HEK293 (cell line): ENCODE results near the gene GRB7.

Experiments used
- CTCF ChIA-PET: fragments of 350-600 bp; formaldehyde crosslinking; extraction: SDS; loops from one replicate; lab custom pipeline; 2021; ENCODE audit warnings: antibody characterized with exemption; lab: Yijun Ruan, JAX
- POLR2A ChIA-PET: fragments of 300-600 bp; formaldehyde crosslinking; extraction: SDS; loops from one replicate; lab custom pipeline; 2020; ENCODE audit warnings: antibody characterized with exemption, inconsistent platforms; lab: Yijun Ruan, JAX
- H3K27ac ChIP-seq: fragments of 200-500 bp; sonication (Bioruptor generic); 2 replicates; pipeline ENCODE4 v1.5.1; 2014; ENCODE audit warnings: low read depth, low read length, control low read depth, inconsistent platforms; ENCODE audit errors: extremely low read depth
- H3K36me3 ChIP-seq, 2 experiments: fragments of 200-500 bp in 1 of 2; sonication (Bioruptor generic) in 1 of 2; 1 replicate in 1 of 2; 2 replicates in 1 of 2; pipeline ENCODE4 v1.5.1; 2014 to 2017; ENCODE audit warnings: inconsistent platforms in 2 of 2, low read length in 2 of 2; ENCODE audit not compliant: control insufficient read depth in 2 of 2, insufficient read depth in 1 of 2
- H3K4me1 ChIP-seq: fragments of 200-500 bp; sonication (Bioruptor generic); 2 replicates; pipeline ENCODE4 v1.5.1; 2014; ENCODE audit warnings: mild to moderate bottlenecking, low read length, inconsistent platforms; ENCODE audit not compliant: control insufficient read depth, insufficient read depth
- H3K4me3 ChIP-seq: 2 replicates; pipeline ENCODE4 v1.5.1; 2011; ENCODE audit warnings: low read depth, mild to moderate bottlenecking, control low read depth, low read length, moderate library complexity
- H3K9me3 ChIP-seq: fragments of 200-500 bp; sonication (Bioruptor generic); 2 replicates; pipeline ENCODE4 v1.5.1; 2014; ENCODE audit warnings: low read depth, low read length, inconsistent platforms; ENCODE audit not compliant: control insufficient read depth, insufficient read depth
- GFI1B ChIP-seq: fragments of 450-650 bp; formaldehyde crosslinking; IDR thresholded peaks from 2 replicates; pipeline ENCODE4 v1.5.1; 2016; ENCODE audit warnings: missing biosample characterization, missing genetic modification characterization
- GLIS1 ChIP-seq: fragments of 450-650 bp; formaldehyde crosslinking; IDR thresholded peaks from 2 replicates; pipeline ENCODE4 v1.5.1; 2016; ENCODE audit warnings: missing biosample characterization, missing genetic modification characterization
- GLIS2 ChIP-seq: fragments of 450-650 bp; formaldehyde crosslinking; IDR thresholded peaks from 2 replicates; pipeline ENCODE4 v1.5.1; 2016; ENCODE audit warnings: missing biosample characterization, missing genetic modification characterization
- KLF9 ChIP-seq: fragments of 450-650 bp; formaldehyde crosslinking; IDR thresholded peaks from 2 replicates; pipeline ENCODE4 v1.5.1; 2016; ENCODE audit warnings: missing biosample characterization, missing genetic modification characterization, low read depth
- SALL2 ChIP-seq: fragments of 450-650 bp; formaldehyde crosslinking; IDR thresholded peaks from 2 replicates; pipeline ENCODE4 v1.5.0; 2017; ENCODE audit warnings: missing biosample characterization, mild to moderate bottlenecking, missing genetic modification characterization, borderline replicate concordance
- ZBTB44 ChIP-seq: fragments of 450-650 bp; IDR thresholded peaks from 2 replicates; pipeline ENCODE4 v1.5.1; 2018; ENCODE audit warnings: missing biosample characterization, mild to moderate bottlenecking, missing genetic modification characterization
- ZIC2 ChIP-seq: fragments of 450-650 bp; formaldehyde crosslinking; IDR thresholded peaks from 2 replicates; pipeline ENCODE4 v1.5.1; 2016; ENCODE audit warnings: missing biosample characterization, missing genetic modification characterization
- ZNF121 ChIP-seq: fragments of 450-650 bp; formaldehyde crosslinking; IDR thresholded peaks from 2 replicates; pipeline ENCODE4 v1.5.1; 2016; ENCODE audit warnings: missing biosample characterization, missing genetic modification characterization
- ZNF140 ChIP-seq: fragments of 450-650 bp; formaldehyde crosslinking; IDR thresholded peaks from 2 replicates; pipeline ENCODE4 v1.5.1; 2016; ENCODE audit warnings: missing biosample characterization, missing genetic modification characterization
- ZNF146 ChIP-seq: fragments of 450-650 bp; formaldehyde crosslinking; IDR thresholded peaks from 2 replicates; pipeline ENCODE4 v1.5.1; 2016; ENCODE audit warnings: missing biosample characterization, missing genetic modification characterization
- ZNF211 ChIP-seq: fragments of 450-650 bp; formaldehyde crosslinking; IDR thresholded peaks from 2 replicates; pipeline ENCODE4 v1.5.1; 2016; ENCODE audit warnings: low read depth, missing biosample characterization, missing genetic modification characterization
- ZNF248 ChIP-seq: fragments of 450-650 bp; formaldehyde crosslinking; IDR thresholded peaks from 2 replicates; pipeline ENCODE4 v1.5.1; 2017; ENCODE audit warnings: missing biosample characterization, missing genetic modification characterization
- ZNF549 ChIP-seq: fragments of 450-650 bp; IDR thresholded peaks from 2 replicates; pipeline ENCODE4 v1.5.1; 2018; ENCODE audit warnings: missing biosample characterization, missing genetic modification characterization, mild to moderate bottlenecking, inconsistent platforms, moderate library complexity
- ZNF580 ChIP-seq: fragments of 450-650 bp; formaldehyde crosslinking; IDR thresholded peaks from 2 replicates; pipeline ENCODE4 v1.5.1; 2016; ENCODE audit warnings: missing biosample characterization, missing genetic modification characterization
- ZNF629 ChIP-seq: fragments of 450-650 bp; formaldehyde crosslinking; IDR thresholded peaks from 2 replicates; pipeline ENCODE4 v1.5.1; 2017; ENCODE audit warnings: missing biosample characterization, missing genetic modification characterization
- ZNF768 ChIP-seq: fragments of 450-650 bp; formaldehyde crosslinking; IDR thresholded peaks from 2 replicates; pipeline ENCODE4 v1.5.1; 2018; ENCODE audit warnings: missing biosample characterization, mild to moderate bottlenecking, missing genetic modification characterization
- TF ChIP-seq, protein P1 (sequence below): fragments of 450-650 bp; formaldehyde crosslinking; conservative IDR thresholded peaks from 2 replicates; pipeline ENCODE4 v1.5.1; 2016; ENCODE audit warnings: low read depth, missing biosample characterization, missing genetic modification characterization
- TF ChIP-seq, protein P2 (sequence below): fragments of 450-650 bp; formaldehyde crosslinking; IDR thresholded peaks from 2 replicates; pipeline ENCODE4 v1.5.1; 2017; ENCODE audit warnings: missing biosample characterization, missing genetic modification characterization

Gene GRB7

DNA sequence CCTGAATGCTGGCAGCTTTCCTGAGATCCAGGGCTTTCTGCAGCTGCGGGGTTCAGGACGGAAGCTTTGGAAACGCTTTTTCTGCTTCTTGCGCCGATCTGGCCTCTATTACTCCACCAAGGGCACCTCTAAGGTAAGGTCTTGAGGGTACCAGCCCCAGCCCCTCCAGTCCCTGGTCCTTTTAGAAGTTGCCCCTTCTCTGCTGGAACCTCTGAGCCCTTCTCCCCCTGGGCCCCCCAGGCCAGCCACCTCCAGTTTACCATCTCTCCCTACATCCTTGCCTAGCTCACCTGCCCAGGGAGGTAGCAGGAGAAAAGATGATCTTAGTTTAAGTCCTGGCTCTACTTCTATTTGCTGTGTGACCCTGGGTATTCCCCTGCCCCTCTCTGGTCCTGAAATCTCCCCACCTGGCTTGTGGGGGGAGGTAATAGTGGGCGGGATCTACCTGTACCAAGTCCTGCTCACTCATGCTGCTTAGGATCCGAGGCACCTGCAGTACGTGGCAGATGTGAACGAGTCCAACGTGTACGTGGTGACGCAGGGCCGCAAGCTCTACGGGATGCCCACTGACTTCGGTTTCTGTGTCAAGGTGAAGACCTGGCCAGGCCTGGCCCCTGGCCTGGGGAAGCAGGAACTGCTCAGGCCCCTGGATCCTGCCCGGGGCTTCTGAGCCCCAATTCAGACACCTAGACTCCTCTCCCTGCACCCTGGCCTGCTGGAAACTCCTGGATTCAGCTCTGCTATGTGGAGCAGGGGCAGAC lies 6.5 kb downstream of the GRB7 start:
- no peak overlapping the region for H3K4me3 ChIP-seq
- POLR2A ChIA-PET = no interaction called here
- TF ChIP-seq ZNF140 (tag by site-specific recombination) = no peak
- peak; percentile 78; the same call in 1 of the 2 replicates for TF ChIP-seq ZNF768 (tag by site-specific recombination)
- TF ChIP-seq, all 188 proteins: peak for 1
- Histone ChIP-seq H3K4me1 (peaks cover 16% of the 10 kb centered on the region), H3K9me3 (no peaks in the 10 kb centered on the region), H3K27ac (no peak overlapping the region), H3K36me3 (no peaks in the 10 kb centered on the region; a peak in 1 of 3 replicates)
- CTCF ChIA-PET = interaction anchor here (0.6 to 1.0 kb wide), 3 partner anchors 12 to 383 kb away, joined by 3 read pairs; partner anchors contain the start of gene MIEN1

GRCh38 chr17:39744836-39745215 lies 7.1 kb downstream of the GRB7 start:
- Histone ChIP-seq H3K9me3 (no peaks in the 10 kb centered on the region), H3K4me1 (peaks cover 11% of the 10 kb centered on the region), H3K27ac (no peak overlapping the region), H3K4me3 (no peak overlapping the region), H3K36me3 (no peaks in the 10 kb centered on the region; a peak in 1 of 3 replicates)
- POLR2A ChIA-PET = no interaction called here
- TF ChIP-seq KLF9 (peak; percentile 59), GLIS2 (no peak)
- TF ChIP-seq, all 188 proteins: peak for 1
- CTCF ChIA-PET = interaction anchor here (0.6 to 1.0 kb wide), 2 partner anchors 12 to 15 kb away, joined by 3 read pairs; partner anchors contain the start of gene MIEN1

DNA sequence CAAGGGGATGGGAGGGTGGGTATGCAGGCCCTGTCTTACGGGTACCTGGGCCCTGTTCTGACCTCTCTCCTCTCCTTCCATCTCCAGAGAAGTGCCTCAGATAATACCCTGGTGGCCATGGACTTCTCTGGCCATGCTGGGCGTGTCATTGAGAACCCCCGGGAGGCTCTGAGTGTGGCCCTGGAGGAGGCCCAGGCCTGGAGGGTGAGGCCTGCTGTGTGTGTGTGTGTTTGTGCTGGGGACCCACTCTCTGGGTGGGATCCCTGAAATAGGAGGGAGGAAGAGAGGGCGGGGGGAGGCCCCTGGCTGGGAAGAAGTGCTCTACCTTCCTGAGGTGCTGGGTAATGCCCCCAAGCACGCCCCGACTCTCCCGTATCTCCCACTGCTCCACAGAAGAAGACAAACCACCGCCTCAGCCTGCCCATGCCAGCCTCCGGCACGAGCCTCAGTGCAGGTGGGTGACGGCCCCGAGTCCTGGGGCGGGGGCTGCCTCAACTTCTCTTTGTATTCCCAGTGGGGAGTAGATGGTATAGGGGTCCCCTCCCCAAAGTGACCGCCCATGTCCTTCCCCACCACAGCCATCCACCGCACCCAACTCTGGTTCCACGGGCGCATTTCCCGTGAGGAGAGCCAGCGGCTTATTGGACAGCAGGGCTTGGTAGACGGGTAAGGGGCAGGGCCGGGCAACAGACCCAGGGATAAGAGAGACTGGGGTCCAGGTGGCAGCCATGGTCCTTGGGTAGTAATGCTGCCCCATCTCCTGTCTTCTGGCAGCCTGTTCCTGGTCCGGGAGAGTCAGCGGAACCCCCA lies 7.8 kb downstream of the GRB7 start:
- H3K4me1 ChIP-seq = peaks cover 7% of the 10 kb centered on the region
- H3K27ac ChIP-seq = no peak overlapping the region
- no peak overlapping the region for H3K4me3 ChIP-seq
- H3K9me3 ChIP-seq = no peaks in the 10 kb centered on the region
- ChIA-PET POLR2A (no interaction called here), CTCF (interaction anchor here (0.7 to 1.0 kb wide), 2 partner anchors 15 to 91 kb away, joined by 3 to 5 read pairs; partner anchors contain the start of gene MIEN1)
- H3K36me3 ChIP-seq = no peaks in the 10 kb centered on the region; a peak in 1 of 3 replicates
- TF ChIP-seq GLIS1 (peak; percentile 90), ZIC2 (tag by site-specific recombination) (peak; percentile 95), SALL2 (tag by site-specific recombination) (no peak)

GRCh38 chr17:39746145-39746461 lies 8.4 kb downstream of the GRB7 start:
- no peaks in the 10 kb centered on the region for H3K9me3 ChIP-seq
- H3K36me3 ChIP-seq = no peaks in the 10 kb centered on the region; a peak in 1 of 3 replicates
- CTCF ChIA-PET = interaction anchor here (0.7 to 1.1 kb wide), 3 partner anchors 17 to 123 kb away, joined by 3 to 5 read pairs (median 3); no protein-coding TSS in a partner anchor
- no peak overlapping the region for H3K4me3 ChIP-seq
- peaks cover 4% of the 10 kb centered on the region; the same call in 1 of the 2 replicates for H3K4me1 ChIP-seq
- POLR2A ChIA-PET = no interaction called here
- H3K27ac ChIP-seq = no peak overlapping the region
- no peak for TF ChIP-seq ZNF549 (tag by site-specific recombination)
- TF ChIP-seq ZNF580 (tag by site-specific recombination) = no peak
- no peak for TF ChIP-seq ZNF146 (tag by site-specific recombination)
- TF ChIP-seq, protein P1, sequence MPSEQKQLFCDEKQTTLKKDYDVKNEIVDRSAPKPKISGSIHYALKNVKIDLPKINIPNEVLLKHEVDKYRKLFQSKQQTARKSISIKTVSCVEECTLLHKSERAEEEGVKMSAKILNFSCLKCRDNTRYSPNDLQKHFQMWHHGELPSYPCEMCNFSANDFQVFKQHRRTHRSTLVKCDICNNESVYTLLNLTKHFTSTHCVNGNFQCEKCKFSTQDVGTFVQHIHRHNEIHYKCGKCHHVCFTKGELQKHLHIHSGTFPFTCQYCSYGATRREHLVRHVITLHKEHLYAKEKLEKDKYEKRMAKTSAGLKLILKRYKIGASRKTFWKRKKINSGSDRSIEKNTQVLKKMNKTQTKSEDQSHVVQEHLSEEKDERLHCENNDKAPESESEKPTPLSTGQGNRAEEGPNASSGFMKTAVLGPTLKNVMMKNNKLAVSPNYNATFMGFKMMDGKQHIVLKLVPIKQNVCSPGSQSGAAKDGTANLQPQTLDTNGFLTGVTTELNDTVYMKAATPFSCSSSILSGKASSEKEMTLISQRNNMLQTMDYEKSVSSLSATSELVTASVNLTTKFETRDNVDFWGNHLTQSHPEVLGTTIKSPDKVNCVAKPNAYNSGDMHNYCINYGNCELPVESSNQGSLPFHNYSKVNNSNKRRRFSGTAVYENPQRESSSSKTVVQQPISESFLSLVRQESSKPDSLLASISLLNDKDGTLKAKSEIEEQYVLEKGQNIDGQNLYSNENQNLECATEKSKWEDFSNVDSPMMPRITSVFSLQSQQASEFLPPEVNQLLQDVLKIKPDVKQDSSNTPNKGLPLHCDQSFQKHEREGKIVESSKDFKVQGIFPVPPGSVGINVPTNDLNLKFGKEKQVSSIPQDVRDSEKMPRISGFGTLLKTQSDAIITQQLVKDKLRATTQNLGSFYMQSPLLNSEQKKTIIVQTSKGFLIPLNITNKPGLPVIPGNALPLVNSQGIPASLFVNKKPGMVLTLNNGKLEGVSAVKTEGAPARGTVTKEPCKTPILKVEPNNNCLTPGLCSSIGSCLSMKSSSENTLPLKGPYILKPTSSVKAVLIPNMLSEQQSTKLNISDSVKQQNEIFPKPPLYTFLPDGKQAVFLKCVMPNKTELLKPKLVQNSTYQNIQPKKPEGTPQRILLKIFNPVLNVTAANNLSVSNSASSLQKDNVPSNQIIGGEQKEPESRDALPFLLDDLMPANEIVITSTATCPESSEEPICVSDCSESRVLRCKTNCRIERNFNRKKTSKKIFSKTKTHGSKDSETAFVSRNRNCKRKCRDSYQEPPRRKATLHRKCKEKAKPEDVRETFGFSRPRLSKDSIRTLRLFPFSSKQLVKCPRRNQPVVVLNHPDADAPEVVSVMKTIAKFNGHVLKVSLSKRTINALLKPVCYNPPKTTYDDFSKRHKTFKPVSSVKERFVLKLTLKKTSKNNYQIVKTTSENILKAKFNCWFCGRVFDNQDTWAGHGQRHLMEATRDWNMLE (tag by site-specific recombination) = no peak
- no peak for TF ChIP-seq ZNF211 (tag by site-specific recombination)
- no peak for TF ChIP-seq ZNF629 (tag by site-specific recombination)
- no peak for TF ChIP-seq GFI1B
- TF ChIP-seq, protein P2, sequence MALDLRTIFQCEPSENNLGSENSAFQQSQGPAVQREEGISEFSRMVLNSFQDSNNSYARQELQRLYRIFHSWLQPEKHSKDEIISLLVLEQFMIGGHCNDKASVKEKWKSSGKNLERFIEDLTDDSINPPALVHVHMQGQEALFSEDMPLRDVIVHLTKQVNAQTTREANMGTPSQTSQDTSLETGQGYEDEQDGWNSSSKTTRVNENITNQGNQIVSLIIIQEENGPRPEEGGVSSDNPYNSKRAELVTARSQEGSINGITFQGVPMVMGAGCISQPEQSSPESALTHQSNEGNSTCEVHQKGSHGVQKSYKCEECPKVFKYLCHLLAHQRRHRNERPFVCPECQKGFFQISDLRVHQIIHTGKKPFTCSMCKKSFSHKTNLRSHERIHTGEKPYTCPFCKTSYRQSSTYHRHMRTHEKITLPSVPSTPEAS (tag by site-specific recombination) = no peak
- TF ChIP-seq ZNF121 (tag by site-specific recombination) = no peak
- TF ChIP-seq ZNF248 = no peak
- TF ChIP-seq ZBTB44 (tag by site-specific recombination) = no peak
